Measurements from ENCODE around the gene AMDHD1.
"Not testable (repeated sequence)": the region's sequence is repeated elsewhere in the genome, so short reads cannot be mapped to it uniquely, and the experiment has no call there.

Gene AMDHD1

GRCh38 chr12:95963096-95963495 lies 20.0 kb downstream of the AMDHD1 start:
- no peak for DNase-seq (ENCODE audit: low read depth)

GRCh38 chr12:95966287-95966870 lies 23.2 kb downstream of the AMDHD1 start:
- DNase-seq (ENCODE audit: low read depth) = no peak

GRCh38 chr12:95967301-95967700 lies 24.2 kb downstream of the AMDHD1 start:
- DNase-seq (ENCODE audit: low read depth) = no peak

- DNase-seq (ENCODE audit: low read depth) = not testable (repeated sequence)
These were observed 26.0 kb downstream of the AMDHD1 start for GRCh38 chr12:95969116-95969515.

- DNase-seq (ENCODE audit: low read depth) = no peak
These were observed 27.8 kb downstream of the AMDHD1 start for GRCh38 chr12:95970905-95971304.

GRCh38 chr12:95972832-95973456 lies 29.8 kb downstream of the AMDHD1 start:
- no peak for DNase-seq (ENCODE audit: low read depth)

- DNase-seq (ENCODE audit: low read depth) = no peak
These were observed 31.2 kb downstream of the AMDHD1 start for GRCh38 chr12:95974358-95974757.

GRCh38 chr12:95975491-95975890 lies 32.4 kb downstream of the AMDHD1 start:
- DNase-seq (ENCODE audit: low read depth) = no peak

GRCh38 chr12:95976416-95976832 lies 33.3 kb downstream of the AMDHD1 start:
- no peak for DNase-seq (ENCODE audit: low read depth)

GRCh38 chr12:95977764-95978305 lies 34.7 kb downstream of the AMDHD1 start:
- DNase-seq (ENCODE audit: low read depth) = no peak

- DNase-seq (ENCODE audit: low read depth) = no peak
These were observed 35.2 kb downstream of the AMDHD1 start for GRCh38 chr12:95978351-95978750.

GRCh38 chr12:95978774-95979173 lies 35.6 kb downstream of the AMDHD1 start:
- no peak for DNase-seq (ENCODE audit: low read depth)

- no peak for DNase-seq (ENCODE audit: low read depth)
These were observed 37.3 kb downstream of the AMDHD1 start for GRCh38 chr12:95980437-95980836.

- no peak for DNase-seq (ENCODE audit: low read depth)
These were observed 39.5 kb downstream of the AMDHD1 start for GRCh38 chr12:95982602-95983001.

- DNase-seq (ENCODE audit: low read depth) = no peak
These were observed 41.6 kb downstream of the AMDHD1 start for GRCh38 chr12:95984682-95985081.

- no peak for DNase-seq (ENCODE audit: low read depth)
These were observed 43.8 kb downstream of the AMDHD1 start for GRCh38 chr12:95986635-95987570.

- no peak for DNase-seq (ENCODE audit: low read depth)
These were observed 45.6 kb downstream of the AMDHD1 start for GRCh38 chr12:95988506-95989275.

GRCh38 chr12:95989504-95990123 lies 46.5 kb downstream of the AMDHD1 start:
- no peak for DNase-seq (ENCODE audit: low read depth)

GRCh38 chr12:95990136-95990535 lies 47.0 kb downstream of the AMDHD1 start:
- DNase-seq (ENCODE audit: low read depth) = no peak

GRCh38 chr12:95993907-95994306 lies 50.8 kb downstream of the AMDHD1 start:
- DNase-seq (ENCODE audit: low read depth) = no peak

- DNase-seq (ENCODE audit: low read depth) = no peak
These were observed 51.3 kb downstream of the AMDHD1 start for GRCh38 chr12:95994476-95994875.

Measured in stimulated activated CD8-positive, alpha-beta memory T cell treated with anti-CD3 and anti-CD28 coated beads, Interleukin-12 subunit alpha, Interleukin-12 subunit beta, amount 100 ng/mL, for 4 hours (primary cell).